ENCODE data around the gene HAUS8. TPM values are rescaled to one million over a fixed set of nuclear protein-coding genes. Genes with fewer than 3 reads are reported as not detected.

Gene HAUS8, protein sequence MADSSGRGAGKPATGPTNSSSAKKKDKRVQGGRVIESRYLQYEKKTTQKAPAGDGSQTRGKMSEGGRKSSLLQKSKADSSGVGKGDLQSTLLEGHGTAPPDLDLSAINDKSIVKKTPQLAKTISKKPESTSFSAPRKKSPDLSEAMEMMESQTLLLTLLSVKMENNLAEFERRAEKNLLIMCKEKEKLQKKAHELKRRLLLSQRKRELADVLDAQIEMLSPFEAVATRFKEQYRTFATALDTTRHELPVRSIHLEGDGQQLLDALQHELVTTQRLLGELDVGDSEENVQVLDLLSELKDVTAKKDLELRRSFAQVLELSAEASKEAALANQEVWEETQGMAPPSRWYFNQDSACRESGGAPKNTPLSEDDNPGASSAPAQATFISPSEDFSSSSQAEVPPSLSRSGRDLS
- polyA plus RNA-seq, result 0.48 and 5.1 TPM in 2 replicates

DNA sequence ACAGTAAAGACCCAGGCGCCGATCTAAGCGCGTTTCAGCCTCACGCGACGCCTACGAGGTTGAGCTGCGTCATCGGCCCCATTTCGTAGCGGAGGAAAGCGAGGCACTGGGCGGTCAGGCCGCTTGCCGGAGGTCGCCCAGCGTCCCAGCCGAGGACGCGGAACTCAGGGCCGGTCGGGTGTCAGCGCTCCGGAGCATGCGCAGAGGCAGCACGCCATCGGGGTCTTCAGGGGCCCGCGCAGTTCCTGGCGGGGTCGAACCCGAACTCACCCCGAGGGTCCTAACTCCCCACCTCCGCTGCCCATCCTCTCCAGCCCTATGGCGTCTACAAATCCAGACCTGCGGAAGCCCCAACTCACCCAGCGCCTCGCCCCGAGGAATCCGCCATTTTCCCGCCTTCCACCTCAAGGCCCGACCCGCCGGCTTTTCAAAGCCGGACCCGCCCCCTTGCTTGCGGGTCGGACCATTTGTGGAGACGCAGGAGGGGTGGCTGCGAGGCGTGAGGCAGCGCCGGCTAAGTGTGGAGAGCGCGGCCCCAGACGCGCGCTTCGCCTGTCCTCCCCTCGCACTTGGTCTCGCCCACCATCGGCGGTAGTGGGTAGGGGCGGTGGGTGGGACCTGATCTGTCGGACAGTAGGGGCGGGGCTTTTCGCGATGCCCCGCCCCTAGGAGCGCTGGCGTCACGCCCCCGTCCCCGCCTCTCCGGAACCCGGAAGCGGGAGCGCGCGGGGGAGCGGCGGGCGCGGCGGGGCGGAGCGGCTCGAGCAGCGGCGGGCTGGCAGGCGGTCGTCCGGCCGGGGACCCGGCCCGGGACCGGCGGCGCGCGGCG is at the start of gene HAUS8, which contains the start of gene MYO9B:
Gene HAUS8, minus strand, starts transcription at position 418 of the 829 bp plus-strand sequence. Its CDS starts 30 bp downstream, at position 388.
Gene MYO9B, plus strand, starts transcription at position 743 of the 829 bp plus-strand sequence. CDS start 25,941 bp downstream, outside the sequence.

DNA sequence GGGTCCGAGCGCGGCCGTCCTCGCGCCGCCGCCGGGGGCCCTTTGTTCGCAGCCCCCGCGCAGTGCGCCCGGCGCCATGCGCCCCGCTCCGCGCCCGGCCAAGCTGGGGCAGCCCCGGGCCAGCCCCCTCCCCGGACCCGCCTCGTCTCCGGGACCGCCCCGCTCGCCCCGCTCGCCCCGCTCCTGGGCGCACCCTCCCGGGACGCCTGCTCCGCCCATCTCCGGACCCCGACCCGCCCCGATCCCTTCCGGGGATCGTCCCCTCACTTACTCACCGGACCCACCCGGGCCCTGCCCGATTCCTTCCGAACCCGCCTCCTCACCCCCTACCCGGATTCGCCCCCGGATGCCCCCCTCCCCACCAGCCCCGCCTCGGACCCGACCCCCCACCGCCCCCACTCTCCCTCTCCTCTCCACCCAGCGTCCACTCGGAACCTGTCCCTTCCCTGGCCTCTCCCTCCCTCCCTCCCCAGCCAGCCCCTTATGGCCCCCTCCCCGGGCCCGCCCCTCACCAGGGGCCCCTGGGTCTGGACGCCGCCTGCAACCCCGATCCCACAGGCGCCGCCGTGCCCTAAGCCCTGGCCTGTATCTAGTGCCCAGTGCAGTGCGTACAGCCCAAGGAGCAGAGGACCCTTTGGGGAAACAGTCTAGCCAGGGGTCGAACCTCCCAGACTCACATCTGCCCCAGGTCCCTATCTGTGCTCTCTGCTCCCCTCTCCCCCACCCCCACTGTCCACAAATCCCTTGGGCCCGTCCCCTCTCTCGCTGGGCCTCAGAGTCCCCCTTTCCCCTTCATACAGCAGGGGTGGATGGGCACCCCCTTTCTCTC is 48.3 kb downstream of the HAUS8 start, which contains the start of gene CPAMD8:
Gene CPAMD8, minus strand, starts transcription at position 105 of the 829 bp plus-strand sequence. CDS start 168 bp downstream, outside the sequence.

Other genes with a start within 250 kb of the HAUS8 start
- 2.0 and 3.3 TPM in 2 replicates for gene SIN3B, start 246.1 kb downstream of the HAUS8 start, polyA plus RNA-seq
- gene F2RL3, start 186.5 kb downstream of the HAUS8 start, polyA plus RNA-seq, result not detected in 2 replicates
- not detected in 2 replicates for gene CPAMD8, start 48.6 kb downstream of the HAUS8 start, polyA plus RNA-seq
- 0.85 and 4.5 TPM in 2 replicates for gene MYO9B, start 325 bp upstream of the HAUS8 start, polyA plus RNA-seq
- gene USE1, start 139.9 kb upstream of the HAUS8 start, polyA plus RNA-seq, result 43.9 and 51.1 TPM in 2 replicates
- 17.9 and 18.2 TPM in 2 replicates for gene OCEL1, start 150.8 kb upstream of the HAUS8 start, polyA plus RNA-seq
- gene NR2F6, start 170.5 kb upstream of the HAUS8 start, polyA plus RNA-seq, result 2.4 and 6.3 TPM in 2 replicates
- gene USHBP1, start 189.3 kb upstream of the HAUS8 start, polyA plus RNA-seq, result not detected in 2 replicates
- 45.2 and 64.5 TPM in 2 replicates for gene BABAM1, start 192.0 kb upstream of the HAUS8 start, polyA plus RNA-seq
- 0.28 TPM in 1 of 2 replicates, not detected in the other for gene ANKLE1, start 206.4 kb upstream of the HAUS8 start, polyA plus RNA-seq
- 0.71 and 2.5 TPM in 2 replicates for gene ABHD8, start 228.0 kb upstream of the HAUS8 start, polyA plus RNA-seq
- gene MRPL34, start 230.4 kb upstream of the HAUS8 start, polyA plus RNA-seq, result 58.3 and 88.7 TPM in 2 replicates
- gene DDA1, start 234.1 kb upstream of the HAUS8 start, polyA plus RNA-seq, result 5.3 and 14.2 TPM in 2 replicates

All from Purkinje cell (primary cell).